Stimulated activated CD4-positive, alpha-beta T cell treated with anti-CD3 and anti-CD28 coated beads, Interleukin-4, amount 100 ng/mL, for 24 hours (primary cell): ENCODE results near the gene DDR2.

Experiments
- DNase-seq: peaks from one replicate; pipeline ENCODE4 v3.0.0-alpha.2; 2020

DDR2 gene

DNA sequence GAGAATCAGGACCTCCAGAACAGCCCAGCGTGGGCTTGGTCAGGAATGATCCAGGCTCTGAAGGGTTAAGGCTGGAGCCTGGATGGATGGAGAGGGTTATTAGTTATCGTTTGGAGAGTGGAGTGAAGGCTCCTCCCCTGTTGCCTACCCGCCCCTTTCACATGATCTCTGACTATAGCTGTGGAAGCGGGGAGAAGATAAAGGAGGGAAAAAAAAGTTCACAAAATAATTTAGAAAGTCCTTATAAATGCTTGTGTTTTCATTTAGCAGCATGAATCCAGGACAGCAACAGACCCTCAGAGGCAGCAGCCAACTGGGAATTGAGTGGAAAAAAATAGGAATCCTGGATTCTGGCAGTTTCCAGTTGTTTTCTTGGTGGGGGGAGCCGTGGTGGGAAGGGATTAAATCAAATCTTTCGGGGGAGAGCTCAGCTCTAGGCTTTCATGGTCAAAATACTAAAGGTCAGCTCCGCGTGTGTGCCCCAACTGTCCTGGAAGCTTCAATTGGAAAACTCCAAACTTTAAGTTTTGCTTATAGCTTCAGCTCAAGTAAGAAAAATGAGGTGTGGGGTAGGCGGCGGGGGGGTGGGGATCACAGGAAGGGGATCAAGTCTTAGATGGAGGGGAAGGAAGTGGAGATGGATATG is 595 bp upstream of the DDR2 start:
- DNase-seq, result no peak

DNA sequence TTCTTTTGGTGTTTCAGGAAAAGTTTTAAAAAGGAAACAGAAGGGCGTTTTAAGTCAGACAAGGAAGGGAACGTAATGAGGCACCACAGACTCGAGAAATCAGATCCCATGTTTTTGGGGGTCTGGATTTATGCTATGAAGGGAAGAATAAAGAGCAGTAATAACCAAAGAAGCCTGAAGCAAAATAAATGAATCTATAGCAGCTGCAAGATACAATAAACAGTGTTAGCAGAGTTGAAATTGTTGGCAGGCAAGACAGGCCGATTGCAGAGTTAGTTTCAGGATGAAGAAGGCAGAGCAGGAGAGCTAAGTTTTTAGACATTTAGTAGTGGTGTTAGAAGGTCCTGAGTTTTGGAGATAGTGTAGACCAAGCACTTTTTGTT is 425 bp downstream of the DDR2 start:
- no peak for DNase-seq

GRCh38 chr1:162633081-162633762 is 958 bp downstream of the DDR2 start:
- DNase-seq, result no peak

GRCh38 chr1:162635418-162635817 is 3.2 kb downstream of the DDR2 start:
- DNase-seq, result no peak

DNA sequence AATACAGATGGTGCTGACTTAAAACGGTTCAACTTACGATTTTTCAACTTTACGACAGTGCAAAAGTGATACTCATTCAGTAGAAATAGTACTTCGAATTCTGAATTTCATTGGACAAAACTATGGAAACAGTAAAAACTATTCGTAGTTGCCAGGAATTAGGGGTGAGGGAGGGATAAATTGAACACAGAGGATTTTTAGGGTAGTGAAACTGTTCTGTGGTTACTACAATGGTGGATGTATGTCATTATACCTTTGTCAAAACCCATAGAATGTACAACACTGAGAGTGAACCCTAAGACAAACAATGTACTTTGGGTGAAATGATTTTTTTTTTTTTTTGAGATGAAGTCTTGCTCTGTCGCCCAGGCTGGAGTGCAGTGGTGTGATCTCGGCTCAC is 7.5 kb downstream of the DDR2 start:
- no peak for DNase-seq

- DNase-seq, result no peak
Measured at GRCh38 chr1:162641114-162641513, 8.8 kb downstream of the DDR2 start.

DNA sequence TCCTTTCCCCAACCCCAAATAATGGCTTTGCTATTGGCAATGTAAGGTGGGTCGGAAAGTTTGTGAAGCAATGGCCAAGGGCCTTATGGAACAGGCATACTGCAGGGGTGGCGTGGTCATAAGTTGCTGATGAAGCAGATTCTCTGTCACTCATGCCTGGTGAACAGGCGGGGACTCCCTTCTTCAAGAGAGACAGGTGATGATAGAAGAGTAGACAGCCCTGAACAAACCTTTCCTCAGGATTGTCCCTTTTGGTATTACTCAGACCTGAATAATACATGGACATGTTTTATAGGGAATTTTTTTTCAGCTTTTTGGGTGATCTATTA is 12.7 kb downstream of the DDR2 start:
- no peak for DNase-seq

- no peak for DNase-seq
Measured at GRCh38 chr1:162645666-162646065, 13.4 kb downstream of the DDR2 start.

DNA sequence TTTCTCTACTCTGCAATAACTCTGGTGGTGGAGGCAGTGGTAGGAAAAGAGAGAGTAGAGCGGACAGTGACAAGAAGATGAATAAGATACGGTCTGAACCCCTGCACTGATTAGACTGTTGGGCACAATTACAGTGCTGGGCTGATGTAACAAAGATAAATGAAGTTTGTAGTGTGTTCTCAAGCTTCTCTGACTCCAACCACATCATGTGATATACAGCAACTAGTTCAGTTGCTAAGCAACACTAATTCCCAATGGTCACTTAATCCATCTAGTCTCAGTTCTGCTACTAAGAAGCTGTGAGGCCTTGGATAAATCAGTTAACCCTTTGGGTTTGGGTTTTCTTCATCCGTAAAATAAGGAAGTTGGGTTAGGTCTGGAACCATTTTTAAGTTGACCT is 17.3 kb downstream of the DDR2 start:
- no peak for DNase-seq

GRCh38 chr1:162654915-162655620 is 22.8 kb downstream of the DDR2 start:
- DNase-seq, result no peak

- DNase-seq, result no peak
Measured at GRCh38 chr1:162656266-162656665, 24.0 kb downstream of the DDR2 start.

DNA sequence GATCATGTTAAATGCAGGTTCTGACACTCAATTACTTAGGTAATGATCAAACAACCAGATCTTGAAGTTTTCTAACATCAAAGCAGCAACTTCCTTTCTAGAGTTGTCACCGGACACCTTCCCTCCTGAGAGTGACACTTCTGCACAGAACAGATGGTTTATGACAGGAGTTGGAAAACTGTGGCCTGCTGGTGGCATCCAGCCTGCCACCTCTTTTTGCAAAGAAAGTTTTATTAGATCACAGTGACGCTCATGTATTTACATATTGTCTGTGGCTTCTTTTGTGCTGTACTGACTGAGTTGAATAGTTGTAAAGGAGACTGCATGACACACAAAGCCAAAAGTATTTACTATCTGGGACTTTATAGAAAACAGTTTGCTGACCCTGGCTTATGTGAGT is 28.3 kb downstream of the DDR2 start:
- no peak for DNase-seq

DNA sequence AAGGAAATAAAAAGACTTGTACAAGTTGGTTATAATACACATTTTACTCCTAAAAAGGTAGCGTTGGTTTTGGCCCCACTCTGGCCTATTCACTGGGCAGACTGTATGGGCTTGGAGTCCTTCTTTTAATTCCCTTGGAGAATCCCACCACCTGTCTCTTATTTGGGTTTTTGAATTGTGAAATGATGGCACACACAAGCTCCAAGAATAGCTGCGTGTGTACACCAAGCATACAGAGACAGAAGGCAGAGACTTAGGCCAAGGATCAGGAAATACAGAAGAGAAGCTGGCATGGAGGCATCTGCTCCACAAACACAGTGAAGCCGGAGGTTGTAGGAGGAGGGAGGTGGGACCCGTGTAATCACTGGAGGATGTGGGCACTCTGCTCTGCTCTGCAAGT is 29.1 kb downstream of the DDR2 start:
- DNase-seq, result no peak

GRCh38 chr1:162662013-162662412 is 29.7 kb downstream of the DDR2 start:
- no peak for DNase-seq

DNA sequence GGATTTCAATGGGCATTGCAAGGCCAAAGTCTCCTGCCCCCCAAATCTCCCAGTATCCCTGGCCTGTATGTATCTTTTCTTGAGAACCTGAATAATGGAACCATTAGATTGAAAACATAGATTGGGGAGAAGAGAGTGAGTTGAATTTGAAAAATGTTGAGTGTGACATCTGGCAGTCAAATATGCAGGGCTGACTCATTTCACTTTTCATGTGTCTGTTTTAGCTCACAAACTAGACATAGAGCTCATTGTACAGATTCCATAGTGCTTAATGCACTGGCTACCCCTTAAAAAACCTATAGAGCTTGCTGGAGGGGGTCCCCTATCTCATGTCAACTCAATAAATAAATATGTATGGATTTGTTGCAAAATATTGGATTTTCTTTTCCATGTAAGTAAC is 30.8 kb downstream of the DDR2 start:
- no peak for DNase-seq

GRCh38 chr1:162663589-162664106 is 31.4 kb downstream of the DDR2 start:
- DNase-seq, result no peak

GRCh38 chr1:162666006-162666645 is 33.9 kb downstream of the DDR2 start:
- DNase-seq, result no peak

- no peak for DNase-seq
Measured at GRCh38 chr1:162667381-162668080, 35.3 kb downstream of the DDR2 start.

DNA sequence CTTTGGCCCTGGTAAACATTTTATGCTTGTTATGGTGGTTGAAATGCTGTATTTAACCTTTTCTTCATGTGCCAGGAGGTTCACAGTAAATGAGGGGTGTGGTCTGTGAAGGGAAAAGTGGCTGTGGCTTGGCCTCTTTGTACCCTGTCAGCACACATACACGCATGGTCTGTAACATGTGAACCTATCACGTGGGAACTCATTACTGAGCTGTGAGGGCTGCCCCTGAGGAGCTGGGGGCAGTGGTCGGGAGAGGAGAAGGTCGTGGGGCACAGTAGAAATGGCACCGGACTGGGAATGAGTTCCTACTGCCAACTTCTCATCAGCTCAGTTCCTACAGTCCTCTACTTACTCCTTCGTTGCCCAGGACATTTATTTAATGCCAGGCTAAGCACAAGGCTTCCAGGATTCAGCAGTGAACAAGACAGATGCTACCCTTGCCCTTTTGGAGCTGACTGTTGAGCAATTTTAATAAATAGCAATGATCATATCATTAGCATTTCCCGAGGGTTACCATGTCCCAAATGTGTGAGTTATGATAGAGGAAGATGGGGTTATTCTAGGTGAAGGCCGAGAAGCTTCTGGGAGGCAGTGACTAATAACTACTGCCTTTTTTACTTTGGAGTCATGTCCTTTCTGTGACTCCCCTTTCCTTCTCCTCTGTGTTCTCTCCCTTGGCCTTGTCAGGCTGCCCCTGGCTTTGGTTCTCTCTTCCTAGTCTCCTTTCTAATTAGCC is 38.8 kb downstream of the DDR2 start:
- DNase-seq, result no peak

DNA sequence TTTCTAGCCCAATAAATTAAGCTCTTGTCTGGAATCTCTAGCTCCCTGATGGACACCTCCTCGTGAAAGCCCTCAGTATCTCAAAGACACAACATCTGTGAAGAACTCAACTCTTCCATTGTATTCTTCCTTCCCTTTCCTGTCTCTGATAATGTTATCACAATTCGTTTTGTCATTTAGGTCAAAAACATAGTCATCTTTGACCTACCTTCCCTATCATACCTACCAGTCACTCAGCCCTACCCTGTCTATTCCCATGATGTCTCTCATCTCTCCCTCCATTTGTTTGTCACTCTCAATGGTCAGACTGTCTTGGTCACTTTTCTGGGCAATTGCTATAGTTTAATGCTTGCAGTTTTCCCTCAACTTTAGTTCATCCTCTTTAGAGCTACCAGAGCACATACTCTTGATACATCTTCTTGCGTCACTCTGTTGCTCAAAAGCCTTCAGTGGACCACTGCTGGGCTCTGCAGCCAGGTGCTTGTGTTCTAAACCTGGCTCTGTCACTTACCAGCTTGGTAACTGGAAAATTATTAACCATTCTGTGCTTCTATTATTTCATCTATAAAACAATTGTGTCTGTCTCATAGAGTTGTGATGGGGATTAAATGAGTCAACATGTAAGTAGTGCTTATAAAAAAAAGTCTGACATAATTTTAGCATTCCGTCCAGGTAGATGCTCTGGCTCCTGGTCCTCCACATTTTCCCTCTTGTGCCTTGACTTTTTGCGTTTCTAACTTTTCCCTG is 39.6 kb downstream of the DDR2 start:
- no peak for DNase-seq

GRCh38 chr1:162672622-162673260 is 40.5 kb downstream of the DDR2 start:
- no peak for DNase-seq
